CD4-positive, alpha-beta T cell (primary cell): ENCODE results near the gene MPHOSPH9. TPM values are rescaled to one million over a fixed set of nuclear protein-coding genes. Genes with fewer than 3 reads are reported as not detected.

Experiments used
- ATAC-seq: fragments of 200-7000 bp; cut with Tn5 transposase; one replicate; pipeline ENCODE4 v1.10.0; 2022; ENCODE audit warnings: mild to moderate bottlenecking; ENCODE audit not compliant: poor library complexity
- CTCF ChIA-PET: fragments of 350-600 bp; sonication (Branson Sonifier 250); formaldehyde crosslinking; loops from one replicate; lab custom pipeline; 2021; ENCODE audit warnings: antibody characterized with exemption, inconsistent platforms; lab: Charles Lee
- POLR2A ChIA-PET: fragments of 350-600 bp; sonication (Branson Sonifier 250); formaldehyde crosslinking; loops from one replicate; lab custom pipeline; 2021; ENCODE audit warnings: antibody characterized with exemption, inconsistent platforms; lab: Charles Lee
- DNase-seq, 14 experiments: peaks; one replicate each; pipeline ENCODE4 v3.0.0-alpha.2; 2013 to 2020; ENCODE audit warnings: mixed read lengths in 2 of 14
- H3K27ac ChIP-seq, 2 donors: one replicate each; pipeline versions ENCODE4 v1.5.1 to v1.7.0; 2013; ENCODE audit warnings: low read length in 2 of 2, low read depth in 1 of 2, mild to moderate bottlenecking in 1 of 2
- H3K27me3 ChIP-seq, 2 experiments: 1 replicate in 1 of 2; 2 replicates in 1 of 2; pipeline versions ENCODE4 v1.6.1 to v1.7.0; 2013; ENCODE audit warnings: low read length in 2 of 2, control low read depth in 1 of 2, mild to moderate bottlenecking in 1 of 2, moderate library complexity in 1 of 2; ENCODE audit not compliant: insufficient read depth in 2 of 2, control insufficient read depth in 1 of 2
- H3K36me3 ChIP-seq: one replicate; pipeline ENCODE4 v1.6.1; 2013; ENCODE audit warnings: low read length, control low read depth; ENCODE audit not compliant: insufficient read depth
- H3K4me1 ChIP-seq: one replicate; pipeline ENCODE4 v1.6.1; 2013; ENCODE audit warnings: low read length, control low read depth; ENCODE audit not compliant: insufficient read depth
- H3K4me3 ChIP-seq: one replicate; pipeline ENCODE4 v1.5.1; 2013; ENCODE audit warnings: mild to moderate bottlenecking, low read length, moderate library complexity
- H3K9me3 ChIP-seq, 2 experiments: 1 replicate in 1 of 2; 2 replicates in 1 of 2; pipeline versions ENCODE4 v1.6.1 to v1.7.0; 2013; ENCODE audit warnings: low read length in 2 of 2, mild to moderate bottlenecking in 2 of 2, control low read depth in 1 of 2, moderate library complexity in 1 of 2; ENCODE audit not compliant: control insufficient read depth in 1 of 2, insufficient read depth in 1 of 2
- H3K27ac Mint-ChIP-seq: one replicate; pipeline ENCODE4 v1.8.0; 2020; ENCODE audit warnings: mixed read lengths
- H3K27me3 Mint-ChIP-seq: one replicate; pipeline ENCODE4 v1.8.0; 2021; ENCODE audit warnings: mixed read lengths
- H3K36me3 Mint-ChIP-seq: one replicate; pipeline ENCODE4 v1.8.0; 2021; ENCODE audit warnings: low read depth, mixed read lengths
- H3K4me1 Mint-ChIP-seq: one replicate; pipeline ENCODE4 v1.8.0; 2021; ENCODE audit warnings: low read depth, mixed read lengths
- H3K4me3 Mint-ChIP-seq: one replicate; pipeline ENCODE4 v1.8.0; 2020; ENCODE audit warnings: mild to moderate bottlenecking, mixed read lengths
- H3K9me3 Mint-ChIP-seq: one replicate; pipeline ENCODE4 v1.8.0; 2020; ENCODE audit warnings: mixed read lengths
- CTCF ChIP-seq: fragments of 200-600 bp; IDR thresholded peaks from one replicate; pipeline ENCODE4 v1.8.0; 2022; ENCODE audit warnings: antibody characterized with exemption, mild to moderate bottlenecking
- intact Hi-C, 2 experiments: fragments of 100-400 bp; cut with DNase I in 1 of 2; cut with micrococcal nuclease in 1 of 2; formaldehyde crosslinking; loops; one replicate each; pipeline versions ENCODE4 v1.15.1 to v1.9.0; 2023 to 2025; cut with DNase I, micrococcal nuclease
- total RNA-seq, 174 experiments: library from RNA in 2 of 174; stranded (reverse) in 2 of 174; gene quantifications; one replicate each; pipeline ENCODE4 v1.2.3 and lab custom pipeline; 2021 to 2026

Gene MPHOSPH9
- total RNA-seq, 2 experiments from 2014 or later: 80.9 to 84.5 TPM

- ATAC-seq (no peak), DNase-seq (no peak)
- H3K27me3 Mint-ChIP-seq: no peaks in the 10 kb centered on the region
- no peaks in the 10 kb centered on the region for H3K36me3 ChIP-seq
- CTCF ChIA-PET: interaction anchor here (0.9 kb wide), 1 partner anchor 11 kb away, joined by 4 read pairs; no protein-coding TSS in a partner anchor
- H3K27me3 ChIP-seq: no peaks in the 10 kb centered on the region
- H3K4me3 Mint-ChIP-seq: no peak overlapping the region
- H3K27ac Mint-ChIP-seq: no peak overlapping the region
- no peaks in the 10 kb centered on the region for H3K36me3 Mint-ChIP-seq
- no peak overlapping the region for H3K27ac ChIP-seq
- no peaks in the 10 kb centered on the region for H3K9me3 ChIP-seq
- POLR2A ChIA-PET: no interaction called here
- H3K4me1 Mint-ChIP-seq: peaks cover 39% of the 10 kb centered on the region
- intact Hi-C loops: no loop called here
- no peak for TF ChIP-seq CTCF
- H3K4me3 ChIP-seq: no peak overlapping the region
- no peaks in the 10 kb centered on the region for H3K9me3 Mint-ChIP-seq
- H3K4me1 ChIP-seq: peaks cover 33% of the 10 kb centered on the region
Observed at GRCh38 chr12:123126294-123127181, 106.4 kb downstream of the MPHOSPH9 start.

- no peaks in the 10 kb centered on the region for H3K36me3 Mint-ChIP-seq
- intact Hi-C loops: no loop called here
- POLR2A ChIA-PET: interaction anchor here (1.0 to 5.1 kb wide), 11 partner anchors 8 to 111 kb away, joined by 3 to 58 read pairs (median 7); partner anchors contain the start of genes MPHOSPH9, MTRFR and PITPNM2
Observed at GRCh38 chr12:123122626-123123025, 110.3 kb downstream of the MPHOSPH9 start.

GRCh38 chr12:123121670-123122069 lies 111.3 kb downstream of the MPHOSPH9 start:
- no peak for TF ChIP-seq CTCF

More at GRCh38 chr12:123122626-123123025, 110.3 kb downstream of the MPHOSPH9 start:
- peak in 2 of 14 experiments; percentile 14 to 18 for DNase-seq
- Mint-ChIP-seq H3K9me3 (no peaks in the 10 kb centered on the region), H3K27me3 (no peaks in the 10 kb centered on the region), H3K4me3 (peak overlapping the region; percentile 55), H3K27ac (peak overlapping the region; percentile 99), H3K4me1 (peaks cover 57% of the 10 kb centered on the region)
- CTCF ChIA-PET: no interaction called here
- TF ChIP-seq CTCF: no peak
- ATAC-seq: no peak
- Histone ChIP-seq H3K4me1 (peaks cover 52% of the 10 kb centered on the region), H3K36me3 (no peaks in the 10 kb centered on the region), H3K4me3 (no peak overlapping the region), H3K27me3 (no peaks in the 10 kb centered on the region), H3K9me3 (no peaks in the 10 kb centered on the region), H3K27ac (peak overlapping the region; percentile 18 to 77)

More at GRCh38 chr12:123121670-123122069, 111.3 kb downstream of the MPHOSPH9 start:
- Histone ChIP-seq H3K4me1 (peaks cover 57% of the 10 kb centered on the region), H3K4me3 (no peak overlapping the region), H3K27me3 (no peaks in the 10 kb centered on the region), H3K9me3 (no peaks in the 10 kb centered on the region), H3K36me3 (no peaks in the 10 kb centered on the region), H3K27ac (peak overlapping the region; percentile 23 to 77)
- intact Hi-C loops: loop anchor here in 1 of 2 experiments (2.0 kb wide), 1 partner anchor 47 kb away; no protein-coding TSS in a partner anchor
- peaks cover 66% of the 10 kb centered on the region for H3K4me1 Mint-ChIP-seq
- CTCF ChIA-PET: interaction anchor here (1.9 kb wide), 1 partner anchor 78 kb away, joined by 6 read pairs; no protein-coding TSS in a partner anchor
- DNase-seq: no peak
- H3K36me3 Mint-ChIP-seq: no peaks in the 10 kb centered on the region
- no peaks in the 10 kb centered on the region for H3K27me3 Mint-ChIP-seq
- peak overlapping the region; percentile 30 for H3K4me3 Mint-ChIP-seq
- H3K27ac Mint-ChIP-seq: peak overlapping the region; percentile 99
- no peak for ATAC-seq
- POLR2A ChIA-PET: interaction anchor here (0.7 to 5.1 kb wide), 16 partner anchors 10 to 112 kb away, joined by 3 to 58 read pairs (median 12); partner anchors contain the start of genes MPHOSPH9, MTRFR and PITPNM2
- H3K9me3 Mint-ChIP-seq: no peaks in the 10 kb centered on the region
